ENCODE data around the gene HERC3.
"Not testable (repeated sequence)": the region's sequence is repeated elsewhere in the genome, so short reads cannot be mapped to it uniquely, and the experiment has no call there.

Gene HERC3

DNA sequence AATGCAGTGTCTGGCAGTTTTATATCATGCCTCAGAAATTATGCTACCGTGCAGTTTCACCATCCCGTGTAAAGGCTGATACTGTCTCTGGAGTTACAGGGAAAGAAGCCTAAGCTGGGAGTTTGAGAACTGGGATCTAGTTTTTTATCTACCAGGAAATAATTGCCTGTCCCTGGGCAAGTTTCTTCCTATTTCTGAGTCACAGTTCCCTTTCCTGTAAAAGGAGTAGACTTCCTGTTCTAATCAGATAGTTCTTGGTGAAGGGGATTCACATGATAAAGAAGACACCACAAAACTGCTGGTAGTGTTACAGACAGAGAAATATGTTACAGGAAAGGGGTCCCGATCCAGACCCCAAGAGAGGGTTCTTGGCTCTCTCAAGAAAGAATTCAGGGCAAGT is 17.1 kb downstream of the HERC3 start:
- no peak for DNase-seq

GRCh38 chr4:88609794-88610193 is 17.5 kb downstream of the HERC3 start:
- not testable (repeated sequence) for DNase-seq

DNA sequence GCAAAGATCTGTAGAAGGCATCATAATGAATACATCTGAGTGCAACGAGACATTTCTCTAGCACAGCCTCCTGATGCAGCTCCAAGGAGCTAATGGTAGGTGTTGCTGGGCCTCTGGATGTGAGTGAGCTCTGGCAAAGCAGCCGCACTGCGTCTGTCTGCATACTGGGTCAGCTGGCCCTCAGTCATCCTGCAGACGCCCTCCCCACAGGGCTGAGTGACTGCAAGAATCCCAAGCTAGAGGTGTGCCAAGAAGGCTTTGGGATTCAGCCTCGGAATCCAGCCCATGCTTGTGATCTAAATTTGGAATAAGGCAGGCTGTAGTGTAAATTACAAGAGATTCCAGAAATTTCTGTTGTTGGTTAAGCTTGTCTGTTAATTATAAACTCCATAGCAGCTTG is 18.5 kb downstream of the HERC3 start:
- DNase-seq = no peak

- DNase-seq = no peak
Observed at GRCh38 chr4:88613417-88613875, 21.2 kb downstream of the HERC3 start.

DNA sequence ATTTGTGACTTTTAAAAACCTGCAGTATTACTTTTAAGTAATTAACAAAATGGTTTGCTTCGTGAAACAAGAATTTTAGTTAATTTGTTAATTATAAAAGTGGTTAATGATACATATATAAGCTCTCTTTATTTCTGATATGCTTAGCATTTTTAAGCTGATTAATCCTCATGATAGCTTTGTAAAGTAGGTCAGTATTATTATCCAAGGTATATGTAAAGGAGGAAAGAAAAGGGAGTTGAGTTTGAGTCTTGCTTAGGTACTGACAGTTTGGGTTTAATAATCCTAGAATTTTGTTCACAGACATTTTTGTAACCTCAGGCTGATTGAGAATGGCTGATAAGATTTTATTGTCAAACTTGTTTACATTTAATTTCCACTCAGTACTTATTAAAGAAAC is 21.8 kb downstream of the HERC3 start:
- no peak for DNase-seq

DNA sequence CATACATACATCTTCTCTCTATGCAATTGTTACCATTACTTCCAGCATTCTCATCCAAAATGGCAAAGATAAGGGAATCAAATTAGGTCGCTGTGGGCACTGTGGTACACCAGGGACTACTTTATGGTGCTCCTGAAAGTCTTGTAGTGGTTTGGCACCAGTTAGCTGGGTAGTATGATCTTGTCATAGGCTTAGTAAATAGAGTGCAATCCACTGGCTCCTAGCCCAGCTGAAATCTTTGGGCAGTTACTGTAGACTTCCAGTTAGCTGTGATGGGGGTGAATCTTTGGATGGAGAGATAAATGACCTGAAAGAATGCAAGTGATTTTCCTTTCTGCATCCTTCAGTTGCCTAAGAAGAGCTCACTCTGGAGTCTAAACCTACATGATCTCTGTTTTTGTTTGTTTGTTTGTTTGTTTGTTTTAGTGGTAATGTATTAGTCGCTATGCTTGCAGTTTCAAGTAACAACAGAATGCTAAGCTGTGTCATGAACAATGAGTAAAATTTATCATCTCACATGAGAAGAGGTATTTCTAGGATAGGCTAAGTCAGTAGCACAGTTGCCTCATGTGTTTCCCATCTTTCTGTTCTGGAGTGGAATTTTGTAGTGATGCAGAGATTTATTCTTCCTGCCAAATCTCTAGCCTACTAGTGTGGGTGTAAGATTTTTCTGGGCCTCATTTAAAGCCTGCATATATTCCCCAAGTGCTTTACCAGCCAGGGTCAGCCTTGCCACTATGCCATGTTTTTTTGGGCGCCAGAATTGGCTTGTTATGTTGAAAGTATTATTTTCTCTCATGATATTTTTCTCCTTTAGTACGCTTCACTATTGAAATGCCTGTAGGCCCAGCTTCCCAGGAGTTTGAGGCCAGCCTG is 24.2 kb downstream of the HERC3 start:
- DNase-seq = no peak

- DNase-seq = no peak
Observed at GRCh38 chr4:88618782-88619485, 26.7 kb downstream of the HERC3 start.

DNA sequence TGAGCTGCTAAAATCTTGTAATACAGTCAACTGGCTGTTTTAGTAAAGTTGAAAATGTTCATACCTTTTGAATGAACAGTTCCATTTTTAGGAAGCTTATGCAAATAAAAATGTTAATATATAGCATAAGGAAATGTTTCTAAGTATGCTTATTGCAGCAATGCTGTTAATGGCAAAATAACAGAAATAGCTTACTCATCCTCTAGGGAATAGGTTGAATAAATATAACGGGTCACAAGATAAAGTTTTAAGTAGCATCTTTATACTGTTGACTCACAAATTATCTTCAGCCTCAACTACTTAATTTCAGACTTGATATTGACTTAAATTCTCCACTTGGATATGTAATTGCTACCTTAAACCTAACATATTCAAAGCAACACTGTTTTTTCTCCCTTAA is 27.7 kb downstream of the HERC3 start:
- DNase-seq = no peak

- DNase-seq = no peak
Observed at GRCh38 chr4:88621763-88622327, 29.6 kb downstream of the HERC3 start.

- DNase-seq = no peak
Observed at GRCh38 chr4:88623097-88623496, 30.8 kb downstream of the HERC3 start.

- DNase-seq = no peak
Observed at GRCh38 chr4:88628746-88629145, 36.5 kb downstream of the HERC3 start.

DNA sequence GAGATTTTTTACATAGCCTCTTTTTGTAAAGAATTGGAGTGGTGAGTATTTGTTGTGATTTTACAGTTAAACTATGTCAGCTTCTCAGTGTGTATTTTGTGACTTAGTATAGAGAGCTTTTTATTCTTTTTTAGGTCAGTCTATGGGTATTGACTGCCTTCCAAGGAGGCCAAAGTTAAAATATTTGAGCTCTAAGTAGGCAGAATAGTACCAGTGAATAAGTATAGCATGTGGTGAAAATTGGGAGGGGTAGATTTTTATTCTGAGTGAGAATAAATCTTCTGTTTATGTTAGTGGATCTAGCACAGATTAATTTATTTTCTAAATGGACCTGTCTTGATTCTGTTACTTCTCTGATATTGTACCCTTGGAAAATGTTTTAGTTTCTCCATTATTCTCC is 37.5 kb downstream of the HERC3 start:
- no peak for DNase-seq

GRCh38 chr4:88630756-88631155 is 38.5 kb downstream of the HERC3 start:
- DNase-seq = no peak

GRCh38 chr4:88643932-88644331 is 51.7 kb downstream of the HERC3 start:
- no peak for DNase-seq

GRCh38 chr4:88645994-88646393 is 53.7 kb downstream of the HERC3 start:
- no peak for DNase-seq

- no peak for DNase-seq
Observed at GRCh38 chr4:88646528-88647280, 54.4 kb downstream of the HERC3 start.

DNA sequence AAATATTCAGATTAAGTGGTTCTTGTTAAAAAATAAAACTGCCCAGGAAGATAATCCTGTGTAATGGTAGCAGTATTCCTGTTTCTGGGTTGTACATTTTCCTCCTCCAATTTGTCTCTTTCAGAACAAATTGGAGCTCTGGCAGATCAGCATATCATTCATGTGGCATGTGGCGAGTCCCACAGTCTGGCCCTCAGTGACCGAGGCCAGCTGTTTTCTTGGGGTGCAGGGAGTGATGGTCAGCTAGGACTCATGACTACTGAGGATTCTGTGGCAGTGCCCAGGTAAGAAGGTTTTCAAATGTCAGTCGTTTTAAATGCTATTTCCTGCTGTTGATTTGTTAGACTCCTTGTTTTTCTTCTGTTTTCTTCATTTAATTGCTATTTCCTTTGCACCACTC is 57.4 kb downstream of the HERC3 start:
- DNase-seq = no peak

GRCh38 chr4:88653371-88653946 is 61.2 kb downstream of the HERC3 start:
- DNase-seq = no peak

GRCh38 chr4:88655226-88655625 is 62.9 kb downstream of the HERC3 start:
- no peak for DNase-seq

DNA sequence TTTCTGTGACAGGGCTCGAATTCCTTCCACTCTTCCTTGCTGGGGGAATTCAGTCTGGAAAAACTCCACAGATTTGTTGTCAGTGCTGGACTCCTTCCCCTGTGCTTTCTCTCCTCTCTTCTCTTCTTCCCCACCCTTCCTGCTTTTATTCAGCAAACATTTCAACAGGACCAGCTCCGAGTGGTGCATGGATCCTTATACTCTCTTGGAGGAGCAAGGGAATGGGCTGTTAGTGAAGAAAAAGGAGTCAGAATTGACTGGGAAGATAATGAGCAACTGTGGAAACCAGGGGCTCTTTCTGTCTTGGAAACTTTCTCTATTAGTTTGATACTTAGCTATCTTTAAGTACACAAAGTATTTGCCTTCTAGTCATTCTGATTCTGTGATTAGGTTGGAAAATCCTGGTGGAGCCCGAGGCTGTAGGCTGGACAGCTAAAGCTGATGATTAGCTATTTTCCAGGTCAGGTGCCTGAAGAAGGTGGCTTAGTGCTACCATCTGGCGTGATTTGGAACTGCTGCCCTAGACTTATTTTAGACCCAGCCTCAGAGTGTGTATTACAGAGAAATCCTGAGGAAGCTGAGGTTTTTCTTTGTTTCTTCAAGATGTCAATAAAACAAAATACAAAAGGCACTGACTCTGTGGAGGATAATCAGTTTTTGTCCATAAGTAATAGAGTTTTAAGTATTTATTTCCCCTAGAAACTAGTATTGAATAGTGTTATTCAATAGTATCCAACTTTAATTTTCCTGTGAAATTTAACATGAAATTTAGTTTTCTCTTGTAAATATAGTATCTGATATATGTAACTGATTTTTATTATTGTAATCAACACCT is 67.0 kb downstream of the HERC3 start:
- DNase-seq = peak; percentile 15

- no peak for DNase-seq
Observed at GRCh38 chr4:88659890-88660208, 67.6 kb downstream of the HERC3 start.
